GM21528 (cell line): ENCODE results near the gene SH3PXD2B.

Experiments used
- ATAC-seq: cut with Tn5 transposase; IDR thresholded peaks from one replicate; pipeline ENCODE4 v1.9.1; 2021; ENCODE audit warnings: mild to moderate bottlenecking, moderate library complexity; ENCODE audit not compliant: unreplicated experiment, low FRiP score

SH3PXD2B gene

DNA sequence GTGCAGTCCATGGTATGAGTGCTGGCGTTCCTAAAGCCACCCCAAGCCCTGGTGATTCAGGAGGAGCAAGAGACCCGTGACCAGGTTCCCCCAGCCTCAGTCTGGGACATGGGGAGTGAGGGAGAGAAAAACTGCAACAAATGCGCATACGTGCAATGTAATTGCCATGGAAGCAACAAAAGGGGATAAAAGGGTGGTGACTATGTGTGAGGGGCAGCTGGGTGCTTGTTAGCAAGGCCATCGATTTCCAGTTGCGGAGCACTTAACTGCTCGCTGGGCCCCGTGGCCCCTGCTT, 709 bp upstream of the SH3PXD2B start:
- no peak for ATAC-seq

DNA sequence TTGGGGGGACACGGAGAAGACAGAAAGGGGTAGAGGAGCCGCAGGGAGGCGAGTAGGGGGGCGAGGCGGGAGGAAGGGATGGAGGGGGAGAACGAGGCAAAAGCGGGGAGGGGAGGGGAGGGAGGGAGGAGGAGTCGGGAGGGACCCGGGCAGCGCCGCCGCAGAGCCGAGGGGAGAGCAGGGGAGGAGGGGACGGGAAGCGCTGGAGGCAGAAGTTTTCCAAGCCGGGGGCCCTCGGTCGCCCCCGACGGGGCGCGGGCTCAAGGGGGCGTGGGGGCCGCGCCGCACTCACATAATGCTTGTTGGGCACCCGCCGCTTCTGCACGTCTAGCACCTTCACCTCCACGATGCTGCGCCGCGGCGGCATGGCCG, 353 bp downstream of the SH3PXD2B start:
- ATAC-seq, result no peak

DNA sequence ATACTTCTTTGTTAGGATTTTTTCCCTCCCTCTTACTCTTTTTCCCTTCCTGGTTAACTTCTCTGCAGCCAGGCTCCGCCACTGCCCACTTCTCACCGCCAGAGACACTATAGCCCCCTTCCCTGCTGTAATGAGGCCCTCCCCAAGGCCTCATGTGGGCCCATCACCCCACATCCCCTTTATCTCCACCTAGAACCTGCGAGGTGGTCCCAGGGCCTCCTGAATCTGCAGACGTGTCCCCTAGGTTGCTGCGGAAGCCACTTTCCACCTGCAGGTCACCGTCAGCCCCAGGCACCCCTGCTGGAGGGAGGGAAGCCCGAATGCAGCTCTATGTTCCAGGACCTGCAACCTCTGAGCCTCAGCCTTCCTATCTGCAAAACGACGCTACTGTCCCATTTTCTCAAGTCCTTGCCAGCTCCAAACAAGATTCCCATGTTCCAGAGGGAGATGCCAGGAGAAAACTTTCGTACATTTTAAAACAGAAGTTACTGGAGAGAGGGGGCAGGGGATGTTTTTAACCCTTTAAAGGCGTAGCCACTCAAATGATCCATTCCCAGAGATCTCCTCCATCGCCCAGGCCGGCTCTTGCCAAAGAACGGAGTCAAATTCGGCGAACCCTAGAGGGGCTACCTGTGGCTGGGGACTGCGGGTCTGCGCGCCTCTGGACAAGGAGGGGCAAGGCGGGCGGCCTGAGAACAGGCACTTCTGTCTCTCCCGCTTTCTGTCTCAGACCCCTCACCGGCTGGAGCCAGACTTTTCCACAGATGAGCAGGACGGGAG, 929 bp downstream of the SH3PXD2B start:
- no peak for ATAC-seq

DNA sequence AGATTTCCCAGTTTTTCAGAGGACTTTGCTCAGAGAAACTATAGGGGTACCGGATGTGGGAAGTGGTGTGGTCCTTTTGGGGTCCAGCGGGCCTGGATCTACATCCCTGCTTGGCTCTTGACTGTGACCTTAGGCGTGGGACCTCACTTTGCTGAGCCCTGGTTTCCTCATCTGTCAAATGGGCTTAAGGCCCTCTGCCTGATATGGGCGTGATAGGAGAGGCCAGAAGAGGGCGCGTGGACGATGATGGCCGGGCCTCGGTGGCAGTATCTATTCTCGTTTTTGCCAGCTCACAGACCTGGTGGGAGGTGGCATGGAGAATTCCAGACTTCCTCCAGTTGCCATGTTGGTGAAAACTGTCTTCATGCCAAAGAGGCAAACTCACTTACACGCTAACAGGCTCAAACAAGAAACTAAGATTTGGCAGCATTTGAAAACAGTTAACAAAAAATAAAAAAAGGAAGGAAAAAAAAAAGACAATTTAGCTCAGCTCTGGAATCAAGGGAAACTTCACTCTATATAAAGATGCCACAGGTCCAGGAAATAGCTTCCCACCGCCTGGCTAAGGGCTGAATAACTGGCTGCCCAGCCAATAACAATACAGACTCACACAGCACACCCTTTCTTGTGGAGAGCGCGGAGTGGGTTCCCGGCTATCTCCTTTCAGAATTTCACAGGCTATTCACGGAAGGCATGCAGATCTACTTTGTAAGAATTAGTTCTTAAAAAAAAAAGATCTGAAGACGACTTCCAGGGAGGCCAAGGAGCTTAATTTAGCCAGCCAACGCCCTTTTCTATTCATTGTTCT, 1.7 kb downstream of the SH3PXD2B start:
- ATAC-seq, result no peak

DNA sequence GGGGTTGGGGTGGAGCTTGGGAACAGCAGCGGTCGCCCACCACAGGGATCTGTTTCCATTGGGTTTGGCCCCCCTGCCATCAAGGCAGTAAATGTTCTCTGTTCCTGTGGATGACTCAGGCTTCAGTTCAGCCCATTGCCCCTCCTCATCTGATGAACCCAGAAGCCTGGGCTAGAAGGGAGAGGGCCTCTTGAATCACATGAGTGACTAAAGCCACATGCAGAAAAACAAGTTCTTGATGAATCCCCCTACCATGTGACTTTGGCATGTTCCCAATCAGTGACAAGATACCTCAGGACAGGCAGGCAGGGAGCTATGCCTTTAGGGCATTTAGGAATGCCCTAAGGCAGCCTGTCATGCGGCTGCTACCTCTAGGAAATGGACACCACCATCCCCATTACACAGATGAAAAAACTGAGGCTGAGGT, 2.5 kb downstream of the SH3PXD2B start:
- no peak for ATAC-seq

DNA sequence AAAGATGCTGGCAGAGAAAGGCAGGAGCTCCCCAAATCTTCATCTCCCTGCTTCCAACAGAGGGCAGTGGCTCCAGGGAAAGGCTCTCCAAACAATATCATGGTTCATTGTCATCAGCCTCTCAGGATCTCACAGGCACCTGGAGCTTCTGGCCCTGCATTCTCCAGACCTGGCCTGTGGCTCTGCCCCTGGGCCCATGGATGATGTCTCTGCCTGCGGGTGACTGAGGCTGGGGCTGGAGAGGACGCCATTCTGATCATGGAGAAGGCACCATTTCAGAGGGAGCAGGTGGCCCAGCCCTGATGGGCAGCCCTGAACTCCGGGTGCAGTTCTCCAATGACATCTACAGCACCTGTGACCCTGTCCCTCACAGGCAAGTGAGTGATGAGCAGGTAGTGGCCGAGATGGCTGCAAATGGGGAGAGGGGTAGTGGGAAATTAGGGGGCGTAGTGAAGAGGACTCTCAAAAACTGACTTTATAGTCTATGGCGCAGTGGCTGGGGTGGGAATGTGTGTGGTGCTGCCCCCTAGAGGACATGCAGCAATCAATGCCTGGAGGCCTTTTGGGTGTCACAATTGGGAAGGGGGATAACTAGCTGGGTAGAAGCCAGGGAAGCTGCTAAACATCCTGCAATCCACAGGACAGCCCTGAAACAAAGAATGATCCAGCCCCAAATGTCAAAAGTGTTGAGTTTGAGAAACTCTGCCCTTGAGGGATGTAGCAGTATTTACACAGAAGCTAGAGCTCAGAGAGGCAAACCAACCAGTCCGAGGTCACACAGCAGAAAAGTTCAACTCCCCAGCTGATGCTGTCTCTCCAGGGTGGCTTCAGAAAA, 3.2 kb downstream of the SH3PXD2B start:
- no peak for ATAC-seq

DNA sequence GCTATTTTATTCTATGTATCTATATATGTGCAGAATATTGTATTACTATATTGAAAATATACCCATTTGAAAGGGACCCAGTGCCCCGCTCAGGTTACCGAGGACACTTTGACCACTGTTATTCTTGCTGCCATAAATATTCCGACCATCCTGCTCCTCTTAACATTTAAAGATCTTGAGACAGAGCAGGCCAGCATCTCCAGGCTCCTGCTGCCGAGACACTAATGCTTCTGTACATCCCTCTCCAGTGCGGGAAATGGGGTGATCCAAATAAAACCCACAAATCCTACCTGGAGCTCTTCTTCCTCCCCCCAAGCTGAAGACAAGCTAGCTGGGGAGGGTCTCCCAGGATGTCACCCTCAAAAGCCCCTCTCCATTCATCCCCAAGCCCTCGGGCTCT, 3.9 kb downstream of the SH3PXD2B start:
- no peak for ATAC-seq

DNA sequence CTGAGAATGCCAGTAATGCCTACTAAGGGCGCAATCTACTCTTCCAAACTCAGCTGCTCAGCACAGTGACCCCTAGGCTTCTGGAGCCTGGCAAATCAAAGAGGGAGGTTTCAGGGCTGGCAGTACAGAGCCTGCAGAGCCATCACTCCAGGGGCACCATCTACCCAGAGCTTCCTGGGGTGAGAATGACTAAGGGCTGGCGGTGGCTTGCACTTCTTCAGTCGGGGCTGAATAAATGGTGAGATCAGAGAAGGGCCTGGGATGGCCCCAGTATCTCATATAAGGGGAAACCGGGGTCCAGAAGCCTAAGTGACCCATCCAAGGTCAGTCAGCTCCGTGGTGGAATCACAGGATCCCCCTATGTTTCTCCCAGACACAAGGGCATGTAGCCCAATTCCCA, 5.3 kb downstream of the SH3PXD2B start:
- no peak for ATAC-seq

DNA sequence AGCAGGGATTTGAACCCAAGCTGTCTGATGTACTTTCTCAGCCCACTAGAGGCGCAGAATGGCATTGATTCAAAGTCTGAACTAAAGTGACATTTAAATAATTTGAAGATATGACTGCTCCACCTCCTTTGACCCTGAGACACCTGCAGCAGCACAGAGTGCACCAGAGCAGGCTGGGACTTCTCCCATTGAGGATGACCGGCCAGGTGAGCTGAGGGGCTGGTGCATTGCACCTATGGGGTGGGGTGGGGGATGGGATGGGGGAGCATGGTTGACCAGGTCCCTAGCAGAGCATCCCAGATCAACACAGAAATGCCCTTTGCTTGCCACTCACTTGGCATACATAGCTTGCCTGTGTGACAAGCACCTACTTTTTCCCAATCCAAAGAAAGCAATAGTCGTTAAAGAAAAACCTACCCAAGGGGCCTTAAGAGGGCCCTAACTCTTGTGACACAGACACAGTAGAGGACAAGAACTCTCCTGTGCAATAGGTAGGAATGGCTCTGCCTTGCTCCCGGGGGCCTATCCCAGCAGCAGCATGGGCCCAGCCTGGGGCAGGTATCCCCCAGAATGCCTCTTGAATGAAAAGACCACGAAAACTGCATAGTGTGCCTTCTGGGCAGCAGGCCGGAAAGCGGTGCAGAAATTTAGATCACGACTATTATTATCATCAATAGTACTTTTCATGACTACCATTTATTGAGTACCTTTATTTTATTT, 6.5 kb downstream of the SH3PXD2B start:
- ATAC-seq, result no peak

DNA sequence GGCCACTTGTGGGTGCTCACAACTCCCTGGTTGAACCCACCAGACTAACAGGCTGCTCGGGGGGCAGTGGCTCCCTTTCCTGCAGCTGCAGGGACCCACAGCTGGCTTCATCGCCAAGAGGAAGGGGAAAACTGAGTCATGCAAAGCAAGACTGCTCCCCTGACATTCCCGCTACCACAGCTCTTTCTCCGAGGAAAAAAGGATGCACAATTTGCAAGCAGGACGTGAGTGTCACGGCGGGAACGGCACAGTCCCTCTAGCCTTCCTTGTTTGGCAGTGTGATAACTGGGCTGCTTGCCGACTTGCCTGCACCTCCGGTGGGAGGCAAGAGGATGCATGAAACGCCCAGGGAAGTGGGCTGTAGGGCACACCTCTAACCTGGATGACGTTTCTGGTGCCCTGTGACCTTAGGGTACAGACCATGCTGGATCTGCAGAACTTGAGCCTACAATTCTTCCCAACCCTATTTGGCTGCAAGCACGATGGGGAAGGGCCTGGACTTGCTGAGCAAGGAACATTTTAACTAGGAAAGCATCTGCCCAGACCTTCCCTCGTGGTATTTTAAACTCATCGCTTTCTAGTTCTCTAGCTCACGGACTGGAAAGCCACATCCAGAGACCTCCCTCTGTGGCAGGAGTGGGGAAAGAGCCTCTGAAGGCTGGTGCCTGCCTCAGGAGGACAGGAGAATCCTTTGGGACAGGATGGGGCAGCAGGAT, 7.8 kb downstream of the SH3PXD2B start:
- ATAC-seq, result no peak

DNA sequence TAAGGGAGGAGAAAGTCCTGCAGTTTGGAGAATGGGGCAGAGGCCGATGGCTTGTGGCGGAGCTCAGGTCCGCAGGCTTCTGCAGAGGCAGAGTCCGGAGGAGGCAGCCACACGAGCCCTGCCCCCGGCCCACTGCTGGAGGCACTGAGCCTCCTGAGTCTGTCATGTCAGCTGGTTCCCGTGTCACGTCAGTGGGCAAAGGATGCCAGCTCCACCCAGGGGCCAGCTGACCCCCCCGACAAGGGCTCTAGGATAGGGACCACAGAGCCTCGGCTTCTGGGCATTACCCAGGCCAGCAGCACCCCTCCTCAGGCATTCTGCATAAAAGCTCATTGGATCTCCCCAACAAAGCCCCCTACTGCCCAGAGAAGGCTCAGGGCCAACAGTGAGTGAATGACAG, 8.5 kb downstream of the SH3PXD2B start:
- ATAC-seq, result no peak

DNA sequence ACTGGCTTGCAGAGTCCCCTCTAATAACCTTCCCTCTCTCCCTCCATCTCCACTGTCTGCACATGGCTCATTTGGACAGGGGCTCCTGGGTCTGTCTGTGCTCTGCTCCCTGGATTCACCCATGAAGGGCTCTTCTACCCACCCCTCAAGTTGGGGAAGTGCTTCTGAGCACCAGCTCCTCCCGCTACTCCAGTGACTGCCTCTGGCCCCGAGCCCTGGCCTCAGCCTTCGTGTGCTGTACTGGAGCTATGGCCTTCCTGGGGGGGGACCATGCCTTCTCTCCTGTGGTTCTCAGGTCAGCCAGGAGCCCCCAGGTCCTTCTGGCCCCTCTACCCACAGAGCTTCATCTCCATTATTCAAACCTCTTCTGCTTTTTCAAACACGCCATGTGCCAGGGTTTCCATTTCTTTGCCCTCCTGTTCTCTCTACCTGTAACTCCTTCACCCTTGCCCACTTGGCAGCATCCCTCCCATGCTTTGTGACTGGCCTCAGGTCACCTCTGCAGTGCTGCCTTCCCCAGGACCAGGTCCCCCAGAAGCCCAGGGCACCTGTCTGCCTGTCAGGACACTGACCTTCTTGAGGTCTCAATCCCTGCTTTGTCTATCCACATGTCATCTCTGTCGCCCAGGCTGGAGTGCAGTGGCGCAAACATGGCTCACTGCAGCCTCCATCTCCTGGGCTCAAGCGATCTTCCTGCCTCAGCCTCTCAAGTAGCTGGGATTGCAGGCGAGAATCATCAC, 9.5 kb downstream of the SH3PXD2B start:
- no peak for ATAC-seq

DNA sequence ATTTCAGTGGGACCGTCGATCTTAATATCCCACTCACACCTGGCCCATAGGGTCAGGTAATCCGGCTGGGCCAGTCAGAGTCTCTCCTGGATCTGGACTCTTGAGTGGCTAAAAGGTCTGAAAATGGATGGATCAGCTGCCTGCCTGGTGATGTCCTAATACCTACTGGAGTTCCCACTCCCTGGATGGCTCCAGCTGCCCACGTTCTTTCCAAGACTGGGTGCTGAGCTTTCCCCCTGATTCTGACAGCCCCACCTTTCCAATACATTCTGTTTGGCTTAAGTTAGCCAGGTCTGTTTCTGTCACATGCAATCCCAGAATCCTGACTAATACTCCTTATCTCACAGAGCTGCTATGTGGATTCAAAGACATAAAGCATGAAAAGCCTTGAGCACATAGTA, 10.2 kb downstream of the SH3PXD2B start:
- ATAC-seq, result no peak

DNA sequence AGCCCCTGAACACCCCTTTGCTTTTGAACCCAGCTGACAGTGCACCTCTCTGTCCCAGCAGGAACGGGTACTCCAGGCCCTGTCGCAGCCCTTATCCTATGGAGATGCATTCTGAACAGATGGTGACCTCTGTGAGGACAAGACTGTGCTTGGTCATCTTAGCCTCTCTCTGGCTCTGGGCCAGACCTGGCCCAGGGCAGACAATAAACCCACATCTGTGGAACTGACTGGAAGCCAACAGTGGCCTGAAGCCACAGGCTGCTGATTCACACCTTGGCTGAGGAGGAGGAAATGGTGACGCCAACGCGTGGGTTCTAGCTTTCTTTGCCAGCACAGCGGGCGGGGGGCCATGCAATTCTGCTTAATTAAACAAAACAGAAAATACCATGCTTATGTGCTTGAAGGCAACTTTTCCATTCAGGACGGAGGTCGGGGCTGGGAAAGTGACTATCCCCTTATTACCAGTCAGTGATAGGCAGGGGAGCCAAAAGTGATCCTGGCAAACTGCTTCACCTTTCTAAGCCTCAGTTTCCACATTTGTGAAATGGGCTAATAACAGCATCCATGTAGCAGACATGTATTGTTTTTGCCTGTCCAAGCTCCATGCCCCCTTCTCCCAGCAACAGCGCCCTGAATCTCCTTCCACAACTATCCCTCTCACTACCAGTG, 10.8 kb downstream of the SH3PXD2B start:
- ATAC-seq, result no peak

DNA sequence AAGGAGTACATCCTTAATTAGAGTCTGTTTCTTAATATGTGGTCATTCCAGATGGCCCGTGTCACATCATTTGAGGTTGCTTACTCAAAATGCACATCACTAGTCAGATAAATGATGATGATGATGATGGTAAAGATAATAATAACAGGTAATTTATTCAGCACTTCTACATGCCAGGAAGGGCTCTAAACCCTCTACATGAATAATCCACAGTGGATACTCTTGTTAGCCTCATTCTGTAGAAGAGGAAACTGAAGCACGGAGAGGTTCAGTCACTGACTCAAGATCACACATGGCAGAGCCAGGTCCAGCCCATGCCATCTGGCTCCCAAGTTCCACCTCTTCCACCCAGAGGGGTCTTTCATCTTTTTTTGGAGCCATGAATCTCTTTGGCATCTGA, 11.7 kb downstream of the SH3PXD2B start:
- ATAC-seq, result no peak

DNA sequence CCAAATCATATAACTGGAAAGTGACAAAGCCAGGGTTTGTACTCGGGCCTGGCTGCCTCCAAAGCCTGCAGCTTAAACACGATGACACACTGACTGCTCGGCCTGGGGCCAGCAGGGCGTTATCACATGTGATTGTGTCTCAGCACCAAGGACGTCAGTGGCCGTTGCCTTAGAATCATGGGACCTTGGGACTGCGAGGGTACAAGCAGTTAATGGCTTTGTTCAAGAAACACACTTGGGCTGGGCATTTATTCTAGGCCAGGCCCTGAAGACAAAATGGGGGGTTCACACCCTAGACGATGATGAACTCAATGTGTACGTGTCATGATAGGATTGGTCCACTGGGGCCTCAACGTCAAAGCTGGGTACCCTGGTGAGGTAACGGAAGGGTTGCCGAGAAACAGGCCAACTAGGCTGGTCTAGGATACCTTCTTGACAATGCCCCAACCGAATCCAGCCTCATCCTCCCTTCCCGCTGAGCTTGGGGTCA, 13.0 kb downstream of the SH3PXD2B start:
- no peak for ATAC-seq

DNA sequence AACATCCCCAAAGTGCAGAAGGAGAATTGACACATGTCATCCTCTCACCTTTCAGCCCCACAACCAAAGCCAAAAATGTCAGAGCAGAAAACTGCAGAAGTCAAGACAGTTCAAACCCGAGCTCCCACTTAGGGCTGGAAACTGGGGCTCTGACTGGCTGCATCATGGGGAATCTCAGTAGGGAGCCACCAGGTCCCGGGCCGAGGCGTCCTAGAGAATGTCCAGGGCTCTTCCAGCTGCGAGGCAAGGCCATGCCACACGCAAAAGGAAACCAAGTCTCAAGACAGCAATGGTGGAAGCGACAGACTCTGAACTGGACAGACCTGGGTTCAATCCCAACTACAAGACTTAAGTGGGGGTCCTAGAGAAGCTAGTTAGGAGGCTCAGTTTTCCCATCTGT, 13.8 kb downstream of the SH3PXD2B start:
- ATAC-seq, result no peak

DNA sequence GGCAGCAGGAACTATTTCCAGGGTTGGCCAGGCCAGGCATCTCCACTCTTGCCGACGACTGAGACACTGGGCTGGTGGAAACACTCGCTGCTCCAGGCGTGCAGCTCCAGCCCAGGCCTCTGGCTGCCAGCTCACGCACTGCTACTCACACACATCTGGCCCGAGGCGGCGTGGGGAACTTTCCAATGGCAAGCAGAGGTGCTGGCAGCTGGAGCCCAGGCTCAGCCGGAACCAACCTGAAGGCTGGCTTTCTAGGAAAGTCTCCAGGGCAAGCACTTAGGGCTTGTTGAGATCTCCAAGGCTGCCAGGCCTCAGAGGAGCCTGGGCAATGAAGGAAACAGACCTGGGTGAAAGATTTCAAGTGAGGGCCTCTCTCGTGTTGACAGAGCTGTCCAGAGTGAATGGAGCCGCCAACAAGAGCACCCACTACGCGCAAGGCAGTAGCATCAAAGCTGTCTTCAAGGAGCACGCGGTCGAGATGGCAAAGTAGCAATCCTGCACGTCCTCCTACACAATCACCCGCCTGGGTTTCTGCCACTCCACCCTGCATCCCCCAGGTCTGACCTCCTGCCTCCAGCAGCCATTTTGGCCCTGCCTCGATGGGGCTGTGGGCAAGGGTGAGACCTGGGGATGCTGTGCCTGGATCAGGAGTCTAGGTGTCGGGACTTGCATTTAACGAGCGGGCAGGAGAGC, 14.4 kb downstream of the SH3PXD2B start:
- no peak for ATAC-seq
